HepG2 (cell line): ENCODE measurements around the gene TMEM134. TPM values are rescaled to one million over a fixed set of nuclear protein-coding genes. Genes with fewer than 3 reads are reported as not detected.

Experiments
- ATAC-seq: fragments of 200-7000 bp; cut with Tn5 transposase; 3 replicates; pipeline ENCODE4 v1.9.1; 2020; ENCODE audit warnings: mild to moderate bottlenecking, moderate library complexity
- BruUV-seq: library from RNA; stranded (reverse); fragments of 400-500 nt; replicated peaks from 2 replicates; lab custom pipeline; 2021; lab: Mats Ljungman, UMichigan
- CTCF ChIA-PET: fragments of 300-600 bp; formaldehyde crosslinking; extraction: SDS; loops from one replicate; lab custom pipeline; 2021; ENCODE audit warnings: low total read pairs, inconsistent platforms, low intra/inter-chr PET ratio; lab: Yijun Ruan, JAX
- POLR2A ChIA-PET: fragments of 350-600 bp; sonication (Branson Sonifier 250); formaldehyde crosslinking; loops from one replicate; lab custom pipeline; 2020; ENCODE audit warnings: antibody characterized with exemption, inconsistent platforms; lab: Yijun Ruan, JAX
- DNase-seq: peaks from one replicate; pipeline ENCODE4 v3.0.0-alpha.2; 2015; ENCODE audit warnings: low spot score
- FAIRE-seq: peaks from 3 replicates; lab custom pipeline; 2011; peaks lifted over from hg19 to GRCh38; lab: Jason Lieb, UNC
- H2AFZ ChIP-seq: one replicate; pipeline ENCODE4 v1.6.1; 2011; ENCODE audit warnings: low read length, inconsistent platforms
- H3K27ac ChIP-seq: fragments of 300-600 bp; 3 replicates; pipeline ENCODE4 v1.8.0; 2011; ENCODE audit warnings: mixed run types, mild to moderate bottlenecking, mixed read lengths, low read length, inconsistent platforms; ENCODE audit not compliant: insufficient read depth; ENCODE audit errors: extremely low read length
- H3K27me3 ChIP-seq, 2 experiments: fragments of 200-600 bp in 1 of 2; 2 replicates in 1 of 2; 3 replicates in 1 of 2; pipeline versions ENCODE4 v1.6.0 to v1.8.0; 2011; ENCODE audit warnings: low read length in 2 of 2, mild to moderate bottlenecking in 2 of 2, moderate library complexity in 2 of 2, inconsistent platforms in 1 of 2; ENCODE audit not compliant: insufficient read depth in 2 of 2, control insufficient read depth in 1 of 2
- H3K36me3 ChIP-seq, 2 experiments: fragments of 200-600 bp in 1 of 2; replicated peaks in 1 of 2; 2 replicates in 1 of 2; 3 replicates in 1 of 2; pipeline versions ENCODE4 v1.5.1 to v1.8.0; 2011; ENCODE audit warnings: low read length in 2 of 2, inconsistent platforms in 1 of 2; ENCODE audit not compliant: insufficient read depth in 2 of 2, control insufficient read depth in 1 of 2
- H3K4me1 ChIP-seq: 2 replicates; pipeline ENCODE4 v1.5.1; 2012; ENCODE audit warnings: low read length, inconsistent platforms; ENCODE audit not compliant: insufficient read depth
- H3K4me2 ChIP-seq: 2 replicates; pipeline ENCODE4 v1.6.0; 2011; ENCODE audit warnings: low read depth, low read length, inconsistent platforms
- H3K4me3 ChIP-seq, 3 experiments: fragments of 200-600 bp in 1 of 3; sonication (generic), shearing (Covaris generic) in 1 of 3; replicated peaks in 1 of 3; 2 replicates each; pipeline ENCODE4 v1.5.1; 2011 to 2016; ENCODE audit warnings: low read length in 3 of 3, inconsistent platforms in 2 of 3, low read depth in 2 of 3, mild to moderate bottlenecking in 2 of 3, control low read depth in 1 of 3, mixed read lengths in 1 of 3; ENCODE audit not compliant: insufficient read depth in 1 of 3
- H3K79me2 ChIP-seq: one replicate; pipeline ENCODE4 v1.6.1; 2011; ENCODE audit warnings: low read length, inconsistent platforms; ENCODE audit not compliant: insufficient read depth
- H3K9ac ChIP-seq: 2 replicates; pipeline ENCODE4 v1.6.0; 2011; ENCODE audit warnings: mild to moderate bottlenecking, low read depth, low read length, inconsistent platforms; ENCODE audit not compliant: insufficient read depth
- H3K9me3 ChIP-seq: 2 replicates; pipeline ENCODE4 v1.5.1; 2012; ENCODE audit warnings: mild to moderate bottlenecking, low read length
- H4K20me1 ChIP-seq: 2 replicates; pipeline ENCODE4 v1.6.0; 2011; ENCODE audit warnings: inconsistent platforms, mild to moderate bottlenecking, low read length, moderate library complexity; ENCODE audit not compliant: insufficient read depth
- IRX3 ChIP-seq: sonication (generic); formaldehyde crosslinking; IDR thresholded peaks from 2 replicates; pipeline ENCODE4 v1.8.1; 2023; ENCODE audit warnings: mild to moderate bottlenecking, low read depth, missing genetic modification reagents, borderline replicate concordance
- PCBP2 ChIP-seq: fragments of 200-400 bp; formaldehyde crosslinking; optimal IDR thresholded peaks from 2 replicates; pipeline ENCODE3; 2018; ENCODE audit warnings: low read length, low read depth; ENCODE audit not compliant: poor library complexity, severe bottlenecking
- RBFOX2 ChIP-seq: fragments of 200-400 bp; formaldehyde crosslinking; IDR thresholded peaks from 2 replicates; pipeline ENCODE4 v1.6.1; 2017; ENCODE audit warnings: low read depth, mild to moderate bottlenecking, low read length
- ZBTB2 ChIP-seq: sonication (generic); formaldehyde crosslinking; IDR thresholded peaks from 2 replicates; pipeline ENCODE4 v1.8.0; 2022; ENCODE audit warnings: low read depth, missing genetic modification reagents
- ZNF33A ChIP-seq: sonication (generic); formaldehyde crosslinking; IDR thresholded peaks from 2 replicates; pipeline ENCODE4 v1.5.1; 2020; ENCODE audit warnings: missing genetic modification reagents, mild to moderate bottlenecking, moderate library complexity, borderline replicate concordance
- ZNF605 ChIP-seq: sonication (generic); formaldehyde crosslinking; IDR thresholded peaks from 2 replicates; pipeline ENCODE4 v1.8.0; 2022; ENCODE audit warnings: mild to moderate bottlenecking, missing genetic modification reagents
- WGBS: methylation state at CpG from one replicate; pipeline ENCODE4 v1.1.6; 2017; ENCODE audit warnings: low lambda C conversion rate; 5-methylcytosine and 5-hydroxymethylcytosine counted together
- in situ Hi-C: cut with HindIII; loops from 2 replicates; pipeline ENCODE4 v1.10.0; 2017; ENCODE audit warnings: low pct_unique_long_range_greater_than_20kb; ENCODE audit not compliant: extremely low pct_ligation_motif_present
- intact Hi-C: fragments of 100-400 bp; cut with micrococcal nuclease; formaldehyde crosslinking; loops from one replicate; pipeline ENCODE4 v1.10.0; 2022; ENCODE audit not compliant: unreplicated experiment
- polyA plus RNA-seq, 8 experiments: library from polyadenylated mRNA; depleted of rRNA in 3 of 8; stranded (reverse) in 7 of 8; unstranded in 1 of 8; fragments of >200 nt; fragmentation: Illumina TruSeq in 4 of 8; extraction: Trizol in 4 of 8; gene quantifications; 2 replicates each; pipeline versions ENCODE4 v1.2.1 to v1.2.3, GENCODE V29; 2011 to 2016; ENCODE audit warnings: low read depth in 4 of 8, missing spikeins in 1 of 8, mixed read lengths in 1 of 8; ENCODE audit not compliant: insufficient read depth in 1 of 8
- total RNA-seq, 5 experiments: library from RNA; depleted of rRNA; stranded (reverse); fragments of >200 nt; fragmentation: Illumina TruSeq; extraction: Trizol; gene quantifications; 2 replicates each; pipeline ENCODE4 v1.2.3, GENCODE V29; 2016; ENCODE audit warnings: low read depth in 1 of 5
- TF ChIP-seq, protein P1 (sequence below): sonication (generic); formaldehyde crosslinking; IDR thresholded peaks from 2 replicates; pipeline ENCODE4 v1.8.0; 2022; ENCODE audit warnings: mild to moderate bottlenecking, missing genetic modification reagents, moderate library complexity

Gene TMEM134
- total and polyA plus RNA-seq, 2 of the 13 experiments (the other 11 are each of a cell fraction or from before 2014, with no cell fraction given) = 6.9 to 26.9 TPM

DNA sequence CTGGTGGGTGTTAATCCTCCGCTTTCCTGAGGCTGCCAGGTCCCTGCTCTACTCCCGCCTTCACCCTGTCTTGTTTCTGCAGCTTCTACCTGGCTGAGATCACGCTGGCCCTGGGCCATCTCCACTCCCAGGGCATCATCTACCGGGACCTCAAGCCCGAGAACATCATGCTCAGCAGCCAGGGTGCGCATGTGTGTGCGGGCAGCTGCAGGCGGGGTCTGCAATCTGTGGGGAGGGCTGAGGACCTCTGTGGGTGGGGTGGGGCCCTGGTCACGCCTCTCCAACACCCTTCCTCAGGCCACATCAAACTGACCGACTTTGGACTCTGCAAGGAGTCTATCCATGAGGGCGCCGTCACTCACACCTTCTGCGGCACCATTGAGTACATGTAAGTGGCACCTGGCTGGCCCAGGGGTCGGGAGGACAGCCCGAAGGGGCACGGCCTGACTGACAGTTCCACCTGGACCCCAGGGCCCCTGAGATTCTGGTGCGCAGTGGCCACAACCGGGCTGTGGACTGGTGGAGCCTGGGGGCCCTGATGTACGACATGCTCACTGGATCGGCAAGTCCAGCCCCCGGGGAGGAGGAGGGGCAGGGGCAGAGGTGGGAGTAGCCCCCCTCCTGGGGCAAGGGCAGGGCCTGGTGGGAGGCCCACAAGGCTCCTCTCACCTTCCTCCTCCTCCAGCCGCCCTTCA lies 36.2 kb downstream of the TMEM134 start:
- H3K27me3 ChIP-seq = no peaks in the 10 kb centered on the region; a peak in 1 of 5 replicates
- ATAC-seq = no peak
- H3K27ac ChIP-seq = no peak overlapping the region
- H4K20me1 ChIP-seq = no peaks in the 10 kb centered on the region
- H3K36me3 ChIP-seq = peaks cover 15 to 28% of the 10 kb centered on the region in 2 experiments; a peak in 4 of 5 replicates
- H3K4me3 ChIP-seq = no peak overlapping the region
- no peaks in the 10 kb centered on the region for H3K9me3 ChIP-seq
- H3K79me2 ChIP-seq = peaks cover 13% of the 10 kb centered on the region
- CTCF ChIA-PET = no interaction called here
- in situ Hi-C loops = no loop called here
- H3K4me1 ChIP-seq = peaks cover 12% of the 10 kb centered on the region
- no peak for FAIRE-seq
- TF ChIP-seq RBFOX2 (0 out of 2 replicates have a peak, but pooled peaks have one; percentile 41), ZNF605 (CRISPR knock-in tag) (no peak), ZBTB2 (CRISPR knock-in tag) (no peak)
- TF ChIP-seq, all 625 proteins: peak for 1
- POLR2A ChIA-PET = no interaction called here
- no peak overlapping the region for H2AFZ ChIP-seq
- DNase-seq = no peak
- no peak overlapping the region for H3K9ac ChIP-seq
- BruUV-seq = no TSS peak
- intact Hi-C loops = no loop called here
- 99% methylated on average over 10 of the region's 22 CpGs for WGBS
- H3K4me2 ChIP-seq = no peak overlapping the region

DNA sequence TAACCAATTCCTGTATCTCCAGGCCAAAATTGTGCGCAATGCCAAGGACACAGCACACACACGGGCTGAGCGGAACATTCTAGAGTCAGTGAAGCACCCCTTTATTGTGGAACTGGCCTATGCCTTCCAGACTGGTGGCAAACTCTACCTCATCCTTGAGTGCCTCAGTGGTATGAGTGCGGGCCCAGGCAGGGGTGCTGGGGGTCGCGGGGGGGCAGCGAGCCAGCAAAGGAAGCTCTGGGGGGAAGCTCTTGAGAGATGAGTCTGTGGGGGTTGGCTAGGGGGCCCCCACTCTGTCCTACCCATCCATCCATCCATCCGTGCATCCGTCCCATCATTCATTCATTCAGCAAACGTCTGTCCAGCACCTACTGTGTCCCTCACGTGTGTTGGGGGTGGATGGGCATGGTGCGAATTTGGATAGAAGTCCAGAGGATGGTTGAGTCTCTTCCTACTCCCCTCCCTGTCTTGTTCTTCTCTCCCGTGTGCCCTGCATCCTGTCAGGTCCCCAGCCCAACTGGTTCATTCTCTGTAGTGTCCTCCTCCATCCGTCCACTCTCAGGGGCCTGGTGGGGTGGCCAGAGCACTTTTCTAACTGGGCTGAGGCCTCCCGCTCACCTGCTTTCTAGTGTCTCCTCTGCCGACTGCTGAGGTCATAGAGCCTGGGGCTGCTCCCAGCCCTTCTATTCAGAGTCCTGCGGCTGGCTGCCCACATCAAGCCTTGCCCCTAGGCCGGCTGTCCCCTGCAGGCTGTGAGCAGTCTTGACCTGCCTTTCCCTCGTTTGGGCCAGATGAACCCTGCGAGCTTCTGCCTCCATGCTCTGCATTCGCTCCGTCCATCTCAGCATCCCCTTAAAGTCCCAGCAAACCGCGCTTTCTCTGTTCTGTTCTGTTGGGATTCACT lies 37.5 kb downstream of the TMEM134 start:
- intact Hi-C loops (no loop called here), in situ Hi-C loops (no loop called here)
- peaks cover 15 to 28% of the 10 kb centered on the region in 2 experiments; a peak in 4 of 5 replicates for H3K36me3 ChIP-seq
- H3K79me2 ChIP-seq = peaks cover 13% of the 10 kb centered on the region
- BruUV-seq = no TSS peak
- no peak for TF ChIP-seq IRX3 (CRISPR knock-in tag)
- no peak for TF ChIP-seq PCBP2
- TF ChIP-seq ZNF33A = no peak
- TF ChIP-seq, protein P1, sequence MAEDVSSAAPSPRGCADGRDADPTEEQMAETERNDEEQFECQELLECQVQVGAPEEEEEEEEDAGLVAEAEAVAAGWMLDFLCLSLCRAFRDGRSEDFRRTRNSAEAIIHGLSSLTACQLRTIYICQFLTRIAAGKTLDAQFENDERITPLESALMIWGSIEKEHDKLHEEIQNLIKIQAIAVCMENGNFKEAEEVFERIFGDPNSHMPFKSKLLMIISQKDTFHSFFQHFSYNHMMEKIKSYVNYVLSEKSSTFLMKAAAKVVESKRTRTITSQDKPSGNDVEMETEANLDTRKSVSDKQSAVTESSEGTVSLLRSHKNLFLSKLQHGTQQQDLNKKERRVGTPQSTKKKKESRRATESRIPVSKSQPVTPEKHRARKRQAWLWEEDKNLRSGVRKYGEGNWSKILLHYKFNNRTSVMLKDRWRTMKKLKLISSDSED (CRISPR knock-in tag) = no peak
- H3K4me2 ChIP-seq = no peak overlapping the region
- no peak overlapping the region for H2AFZ ChIP-seq
- DNase-seq (no peak), ATAC-seq (no peak), FAIRE-seq (no peak)
- CTCF ChIA-PET = no interaction called here
- no peaks in the 10 kb centered on the region for H3K9me3 ChIP-seq
- no peak overlapping the region for H3K9ac ChIP-seq
- no peaks in the 10 kb centered on the region for H4K20me1 ChIP-seq
- peaks cover 20% of the 10 kb centered on the region for H3K4me1 ChIP-seq
- POLR2A ChIA-PET = no interaction called here
- WGBS = 95% methylated on average over 21 of the region's 24 CpGs
- no peak overlapping the region for H3K27ac ChIP-seq
- no peaks in the 10 kb centered on the region; a peak in 1 of 5 replicates for H3K27me3 ChIP-seq
- no peak overlapping the region for H3K4me3 ChIP-seq
